Right cardiac atrium (tissue), 5 donors: ENCODE data around the gene DRC1. TPM values are rescaled to one million over a fixed set of nuclear protein-coding genes. Genes with fewer than 3 reads are reported as not detected.
A peak's percentile ranks its signal among the peaks of the same experiment; 100 is the strongest.
"Not testable (repeated sequence)": the region's sequence is repeated elsewhere in the genome, so short reads cannot be mapped to it uniquely, and the experiment has no call there.

ENCODE experiments used
- ATAC-seq, 2 donors: fragments of 200-7000 bp; cut with Tn5 transposase; one replicate each; pipeline versions ENCODE4 v1.8.0 to v1.9.1; 2020; ENCODE audit warnings: moderate library complexity in 2 of 2, mild to moderate bottlenecking in 1 of 2
- DNase-seq, 3 donors: peaks; one replicate each; pipeline ENCODE4 v3.0.0-alpha.2; 2020
- H3K27ac ChIP-seq: one replicate; pipeline ENCODE4 v1.5.1; 2013; ENCODE audit warnings: mild to moderate bottlenecking, low read length, control low read depth, moderate library complexity
- H3K27me3 ChIP-seq: one replicate; pipeline ENCODE4 v1.6.1; 2013; ENCODE audit not compliant: control insufficient read depth, insufficient read depth
- H3K4me1 ChIP-seq: one replicate; pipeline ENCODE4 v1.6.1; 2013; ENCODE audit warnings: low read length; ENCODE audit not compliant: control insufficient read depth, insufficient read depth
- H3K4me3 ChIP-seq: one replicate; pipeline ENCODE4 v1.5.1; 2013; ENCODE audit warnings: low read length, control low read depth
- H3K9me3 ChIP-seq: one replicate; pipeline ENCODE4 v1.6.1; 2013; ENCODE audit warnings: low read length; ENCODE audit not compliant: control insufficient read depth
- WGBS: extraction: QIAGEN DNeasy Blood & Tissue Kit; methylation state at CpG from one replicate; pipeline ENCODE4 v1.1.7; 2013; 5-methylcytosine and 5-hydroxymethylcytosine counted together
- intact Hi-C, 4 donors: fragments of 100-400 bp; cut with DNase I; formaldehyde crosslinking; loops; one replicate each; pipeline versions ENCODE4 v1.11.0 to v1.14.0; 2022 to 2023
- polyA plus RNA-seq: library from polyadenylated mRNA; stranded (reverse); fragments of 200-250 nt; gene quantifications from one replicate; pipeline ENCODE4 v1.2.3, GENCODE V29; 2013
- total RNA-seq, 4 donors: library from RNA; stranded (reverse); fragmentation: NEBNext Ultra II Directional; extraction: Animal tissue kit (Norgen Biotek cat#: 25700); gene quantifications; one replicate each; pipeline ENCODE4 v1.2.1, GENCODE V29; 2021
- donor health status: healthy with polysubstance abuse.
- donor health status: DM: no; HTN: yes; CAD: no.
- donor health status: DM: no; HTN: no; CAD: no.
- donor health status: DM: no; HTN: yes; CAD: no; lungs with severe emphysema.
- donor health status: DM: yes; HTN: yes; CAD: no.

The DRC1 gene
- total and polyA plus RNA-seq, 5 donors = not detected

DNA sequence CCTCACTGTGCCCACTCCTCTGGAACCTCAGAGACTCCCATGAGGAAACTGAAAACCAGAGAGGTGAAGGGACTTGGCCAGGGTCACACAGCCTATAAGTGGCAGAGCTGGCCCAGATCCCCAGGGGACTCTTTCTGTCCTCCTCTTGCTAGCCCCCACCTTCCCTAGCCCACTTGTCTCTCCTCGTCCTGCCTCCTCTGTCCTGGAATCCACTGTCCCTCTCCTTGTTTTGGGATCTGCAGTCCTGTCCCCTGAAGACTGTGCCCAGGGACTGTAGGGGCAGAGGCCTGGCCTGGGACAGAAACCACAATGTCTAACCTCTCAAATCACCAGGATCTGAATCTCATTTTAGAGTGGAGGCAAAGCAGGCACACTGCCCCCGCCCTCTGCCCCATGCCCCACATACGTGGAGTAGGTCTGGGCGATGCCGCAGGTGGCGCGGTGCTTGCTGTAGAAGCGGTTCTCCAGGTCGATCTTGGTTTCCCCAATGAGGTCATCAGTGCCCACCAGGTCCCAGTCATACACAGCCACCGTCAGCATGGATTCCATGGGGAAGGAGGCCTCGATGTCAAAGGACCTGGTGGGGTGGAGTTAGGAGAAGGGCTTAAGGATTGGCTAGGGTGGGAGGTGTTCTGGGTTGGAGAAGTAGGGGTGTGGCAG lies 63.7 kb downstream of the DRC1 start:
- DNase-seq (peak in 2 of 3 donors; percentile 24 to 30), ATAC-seq (no peak)
- Histone ChIP-seq H3K4me3 (no peak overlapping the region), H3K9me3 (no peaks in the 10 kb centered on the region), H3K4me1 (no peaks in the 10 kb centered on the region), H3K27me3 (no peaks in the 10 kb centered on the region), H3K27ac (no peak overlapping the region)
- intact Hi-C loops = no loop called here
- 90% methylated on average over 11 of the region's 11 CpGs for WGBS

DNA sequence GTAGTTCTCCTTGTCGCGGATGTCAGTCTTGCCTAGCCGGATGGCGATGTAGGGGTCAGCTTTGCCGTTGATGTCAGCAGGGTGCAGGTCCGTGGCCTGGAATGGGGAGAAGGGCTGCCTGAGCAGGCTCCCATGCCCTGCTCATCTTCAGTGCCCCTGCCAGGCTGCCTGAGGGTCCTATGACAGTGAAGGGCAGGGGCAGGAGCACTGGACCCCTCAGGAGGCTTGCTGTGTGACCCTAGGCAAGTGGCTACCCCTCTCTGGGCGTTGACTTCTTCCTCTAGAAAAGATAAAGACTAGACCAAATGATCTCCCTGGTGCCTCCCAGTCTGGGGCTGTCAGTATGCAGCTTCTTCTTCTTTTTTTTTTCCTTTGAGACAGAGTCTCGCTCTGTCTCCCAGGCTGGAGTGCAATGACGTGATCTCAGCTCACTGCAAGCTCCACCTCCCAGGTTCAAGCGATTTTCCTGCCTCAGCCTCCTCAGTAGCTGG lies 64.3 kb downstream of the DRC1 start:
- Histone ChIP-seq H3K4me3 (no peak overlapping the region), H3K27ac (no peak overlapping the region), H3K27me3 (no peaks in the 10 kb centered on the region), H3K4me1 (no peaks in the 10 kb centered on the region), H3K9me3 (no peaks in the 10 kb centered on the region)
- WGBS = 83% methylated on average over 10 of the region's 10 CpGs
- DNase-seq = peak in 1 of 3 donors; percentile 20
- ATAC-seq = no peak
- intact Hi-C loops = no loop called here

DNA sequence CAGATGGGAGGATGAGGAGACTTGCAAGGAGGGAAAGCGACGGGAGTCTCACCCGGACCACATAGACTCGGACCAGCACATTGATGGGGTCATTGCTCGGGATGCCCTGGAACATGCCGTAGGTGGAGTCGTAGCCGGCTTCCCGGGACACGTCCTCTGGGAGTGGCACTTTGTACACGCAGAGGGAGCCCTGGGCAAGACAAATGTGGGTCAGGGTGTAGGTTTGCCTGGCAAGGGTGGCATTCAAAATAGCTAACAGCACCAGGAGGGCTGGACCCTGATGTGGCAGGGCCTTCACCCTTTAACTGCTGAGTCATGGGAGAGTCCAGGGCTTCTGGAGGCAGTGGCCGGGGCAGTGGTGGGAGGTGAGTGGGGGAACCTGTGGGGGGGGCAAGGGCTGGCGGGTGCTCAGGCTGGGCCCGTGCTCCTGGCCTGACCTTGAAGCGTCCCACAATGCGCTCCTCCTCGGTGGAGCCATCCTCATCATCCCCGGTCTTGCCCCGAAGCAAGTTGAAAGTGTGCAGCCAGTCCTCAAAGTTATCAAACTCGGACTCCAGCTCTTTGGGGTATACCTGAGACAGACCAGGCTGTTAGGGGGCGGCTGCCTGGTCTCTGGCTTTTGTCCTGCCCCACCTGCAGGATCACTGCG lies 65.1 kb downstream of the DRC1 start:
- DNase-seq = peak in 1 of 3 donors; percentile 36
- Histone ChIP-seq H3K4me1 (no peaks in the 10 kb centered on the region), H3K4me3 (no peak overlapping the region), H3K9me3 (no peaks in the 10 kb centered on the region), H3K27ac (no peak overlapping the region), H3K27me3 (no peaks in the 10 kb centered on the region)
- ATAC-seq = no peak
- WGBS = 79% methylated on average over 22 of the region's 22 CpGs
- intact Hi-C loops = no loop called here

DNA sequence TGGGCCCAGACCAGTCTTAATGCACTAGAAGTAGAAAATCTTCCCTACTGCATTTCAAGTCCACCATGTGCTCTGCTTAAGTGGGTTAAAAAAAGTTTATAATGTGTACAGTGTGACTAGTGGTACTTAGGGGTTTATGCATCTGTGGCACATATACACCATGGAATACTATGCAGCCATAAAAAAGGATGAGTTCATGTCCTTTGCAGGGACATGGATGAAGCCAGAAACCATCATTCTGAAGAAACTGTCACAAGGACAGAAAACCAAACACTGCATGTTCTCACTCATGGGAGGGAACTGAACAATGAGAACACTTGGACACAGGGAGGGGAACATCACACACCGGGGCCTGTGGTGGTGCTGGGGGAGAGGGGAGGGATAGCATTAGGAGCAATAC lies 66.8 kb downstream of the DRC1 start:
- intact Hi-C loops, H3K4me1 ChIP-seq, H3K27ac ChIP-seq, H3K27me3 ChIP-seq, H3K9me3 ChIP-seq, DNase-seq, H3K4me3 ChIP-seq, ATAC-seq: not testable (repeated sequence)
- WGBS = 91% methylated on average over 1 of the region's 1 CpG

DNA sequence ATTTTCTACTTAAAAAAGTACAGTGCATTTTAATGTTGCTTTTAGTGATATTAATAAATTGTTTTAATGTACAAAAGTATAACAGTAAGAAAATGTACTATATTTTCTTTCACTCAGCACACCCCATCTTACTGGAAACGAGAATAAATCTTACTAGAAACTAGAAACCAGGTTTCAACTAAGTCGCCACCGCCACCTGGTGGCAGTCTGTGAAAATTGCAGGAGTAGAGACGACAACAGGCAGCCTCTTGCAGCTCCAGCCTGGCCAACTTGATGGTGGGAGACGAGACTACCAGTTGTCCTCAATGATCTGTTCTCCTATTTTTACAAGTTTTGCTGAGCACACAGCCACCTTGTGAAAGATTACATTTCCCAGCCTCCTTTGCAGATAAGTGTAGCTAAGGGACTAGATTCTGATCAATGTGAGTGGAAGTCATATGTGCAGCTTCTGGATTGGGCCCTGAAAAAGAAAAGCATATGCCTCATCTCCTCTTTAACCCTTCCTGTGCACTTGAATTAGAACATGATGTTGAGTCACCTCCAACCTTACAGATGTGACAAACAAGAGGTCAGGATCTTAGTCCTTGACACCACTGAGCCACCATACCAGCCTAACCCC lies 67.5 kb downstream of the DRC1 start:
- 16% methylated on average over 5 of the region's 5 CpGs for WGBS
- no peak for ATAC-seq
- peak in 2 of 3 donors; percentile 22 to 66 for DNase-seq
- no peak overlapping the region for H3K4me3 ChIP-seq
- H3K27ac ChIP-seq = no peak overlapping the region
- H3K4me1 ChIP-seq = no peaks in the 10 kb centered on the region
- H3K9me3 ChIP-seq = no peaks in the 10 kb centered on the region
- intact Hi-C loops = no loop called here
- H3K27me3 ChIP-seq = no peaks in the 10 kb centered on the region

DNA sequence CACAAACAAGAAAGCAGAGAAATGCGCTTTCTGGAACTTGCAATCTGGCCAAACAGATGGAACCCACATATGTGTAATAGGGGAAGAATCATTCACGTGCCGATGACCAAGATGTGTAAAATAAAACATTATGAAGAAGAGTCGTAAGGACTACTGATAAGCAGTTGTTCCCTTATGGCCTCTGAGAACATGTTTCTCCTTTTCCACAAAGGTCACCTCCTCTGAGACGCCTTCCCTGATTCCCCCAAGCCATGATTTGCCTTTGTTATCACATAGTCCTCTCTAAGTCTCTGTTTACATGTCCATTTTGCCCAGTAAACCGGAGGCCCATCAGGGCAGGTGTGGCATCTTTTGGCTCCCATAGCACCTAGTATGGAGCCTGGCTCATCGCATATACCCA lies 68.2 kb downstream of the DRC1 start:
- no peak for DNase-seq
- Histone ChIP-seq H3K4me3 (no peak overlapping the region), H3K4me1 (no peaks in the 10 kb centered on the region)

DNA sequence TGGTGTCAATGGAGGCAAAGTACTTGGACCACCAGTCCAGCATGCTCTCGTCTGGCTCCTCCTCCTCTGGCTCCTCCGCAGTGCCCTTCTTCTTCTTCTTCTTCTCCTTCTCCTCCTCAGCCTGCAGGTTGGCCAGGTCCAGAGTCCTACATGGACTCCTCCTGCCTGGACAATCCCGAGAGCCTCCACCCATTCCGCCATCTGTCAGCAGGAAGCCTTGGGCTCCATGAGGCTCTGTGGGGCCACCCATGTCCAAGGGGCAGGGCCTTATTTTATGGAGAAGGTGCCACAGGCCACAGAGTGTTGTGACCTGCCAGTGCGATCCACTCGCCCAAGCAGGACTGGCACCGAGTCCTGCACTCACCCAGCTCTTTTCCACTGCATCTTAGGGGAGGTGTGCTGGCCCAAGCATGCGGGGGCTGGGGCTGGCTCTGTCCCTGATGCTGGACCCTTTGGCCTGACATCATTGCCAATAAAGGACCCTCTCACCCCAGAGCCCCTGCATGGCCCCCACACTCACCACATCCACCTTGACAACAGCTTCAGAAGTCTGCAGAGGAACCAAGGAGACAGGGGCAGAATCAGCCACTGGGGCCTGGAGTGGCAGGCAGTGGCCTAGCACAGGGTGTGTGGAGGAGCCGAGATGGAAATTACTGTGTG lies 69.0 kb downstream of the DRC1 start:
- H3K4me1 ChIP-seq = no peaks in the 10 kb centered on the region
- peak in 1 of 3 donors; percentile 0 for DNase-seq
- H3K27ac ChIP-seq = no peak overlapping the region
- H3K9me3 ChIP-seq = no peaks in the 10 kb centered on the region
- H3K4me3 ChIP-seq = no peak overlapping the region
- 91% methylated on average over 9 of the region's 9 CpGs for WGBS
- intact Hi-C loops = loop anchor here in 1 of 4 donors (5.0 kb wide), 1 partner anchor 52 kb away; no protein-coding TSS in a partner anchor
- no peaks in the 10 kb centered on the region for H3K27me3 ChIP-seq
- ATAC-seq = no peak

More for the DNA sequence above, 68.2 kb downstream of the DRC1 start:
- intact Hi-C loops = loop anchor here in 1 of 4 donors (5.0 kb wide), 1 partner anchor 52 kb away; no protein-coding TSS in a partner anchor
- no peak for ATAC-seq
- WGBS = 94% methylated on average over 7 of the region's 7 CpGs
- H3K27ac ChIP-seq = no peak overlapping the region
- H3K27me3 ChIP-seq = no peaks in the 10 kb centered on the region
- no peaks in the 10 kb centered on the region for H3K9me3 ChIP-seq

DNA sequence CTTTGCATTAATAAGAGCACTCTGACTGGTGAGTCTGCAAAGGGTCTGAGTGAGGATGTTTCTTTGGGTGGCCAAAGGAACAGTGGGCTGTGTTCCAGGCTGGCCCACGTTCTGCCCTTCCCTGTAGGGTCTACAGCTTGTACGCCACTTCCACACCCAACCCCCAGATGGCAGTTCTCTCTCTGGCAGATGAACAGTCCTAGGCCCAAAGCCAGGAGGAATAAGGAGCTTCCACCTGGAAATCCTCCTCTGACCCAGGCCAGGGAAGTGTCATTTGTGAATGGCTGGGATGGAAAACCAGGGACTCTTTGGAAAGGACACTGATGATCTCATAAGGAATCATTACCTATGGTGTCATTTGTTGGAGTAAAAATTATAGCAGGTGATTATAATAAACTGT lies 69.6 kb downstream of the DRC1 start:
- 35% methylated on average over 2 of the region's 2 CpGs for WGBS
- DNase-seq = no peak
- intact Hi-C loops = loop anchor here in 1 of 4 donors (5.0 kb wide), 1 partner anchor 51 kb away; no protein-coding TSS in a partner anchor
- Histone ChIP-seq H3K27ac (no peak overlapping the region), H3K4me1 (no peaks in the 10 kb centered on the region), H3K9me3 (no peaks in the 10 kb centered on the region), H3K4me3 (no peak overlapping the region), H3K27me3 (no peaks in the 10 kb centered on the region)
- no peak for ATAC-seq

DNA sequence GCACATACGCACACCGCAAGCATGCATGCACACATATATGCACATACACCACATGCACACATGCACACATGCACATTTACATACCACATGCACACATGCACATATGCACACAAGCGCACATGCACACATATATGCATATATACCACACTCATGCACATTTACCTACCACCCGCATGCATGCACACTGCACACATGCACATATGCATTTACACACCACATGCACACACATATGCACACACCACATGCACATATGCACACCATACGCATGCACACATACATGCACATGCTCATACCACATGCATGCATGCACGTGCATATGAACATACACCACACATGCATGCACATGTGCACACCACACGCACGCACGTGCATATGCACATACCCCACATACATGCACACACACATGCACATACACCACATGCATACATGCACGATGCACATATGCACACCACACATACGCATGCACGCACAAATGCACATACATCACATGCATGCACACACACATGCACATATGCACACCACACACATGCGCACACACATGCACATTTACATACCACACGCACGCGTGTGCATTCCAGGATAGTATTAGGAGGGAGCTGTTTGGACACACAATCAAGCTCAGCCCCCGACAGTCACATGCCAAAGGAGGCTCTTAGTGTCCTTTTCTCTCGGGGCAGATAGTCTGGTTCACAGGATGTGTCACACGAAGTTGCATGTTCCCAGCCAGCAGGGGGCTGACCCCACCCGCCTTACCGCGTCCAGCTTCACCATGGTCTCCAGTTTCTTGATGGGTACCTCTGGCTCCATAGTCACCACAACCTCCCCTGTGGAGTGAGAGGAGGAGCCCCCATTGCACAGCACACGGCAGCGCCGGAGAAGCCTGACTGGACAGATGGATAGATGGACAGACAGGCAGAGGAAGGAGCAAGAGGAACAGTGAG lies 70.3 kb downstream of the DRC1 start:
- DNase-seq (peak in 1 of 3 donors; percentile 25), ATAC-seq (no peak)
- 84% methylated on average over 25 of the region's 25 CpGs for WGBS

More for the DNA sequence above, 70.3 kb downstream of the DRC1 start:
- intact Hi-C loops = loop anchor here in 1 of 4 donors (5.0 kb wide), 1 partner anchor 50 kb away; no protein-coding TSS in a partner anchor
- H3K9me3 ChIP-seq = no peaks in the 10 kb centered on the region
- no peaks in the 10 kb centered on the region for H3K27me3 ChIP-seq
- H3K4me1 ChIP-seq = no peaks in the 10 kb centered on the region
- no peak overlapping the region for H3K4me3 ChIP-seq
- no peak overlapping the region for H3K27ac ChIP-seq
